ENCODE measurements around the gene ABHD8. TPM values are rescaled to one million over a fixed set of nuclear protein-coding genes. Genes with fewer than 3 reads are reported as not detected.

ABHD8 gene
- total and polyA plus RNA-seq, 2 donors (not counting 1 experiment from before 2014, with no cell fraction given), result 5.2 to 7.2 TPM

GRCh38 chr19:17341845-17342244 lies 38.6 kb upstream of the ABHD8 start:
- H3K4me3 ChIP-seq (ENCODE audit: control extremely low read depth in 1 of 5, extremely low read depth in 1 of 5, insufficient read depth in 1 of 5, low read depth in 2 of 5, low read length in 4 of 5), result no peak overlapping the region
- ATAC-seq (ENCODE audit: low read depth) (no peak), DNase-seq (no peak)
- no peak overlapping the region for H3K27ac ChIP-seq (ENCODE audit: low read length in 2 of 2)
- H2AFZ ChIP-seq (ENCODE audit: insufficient read depth, low read depth, low read length, poor library complexity, severe bottlenecking), result no peak overlapping the region
- H3K9me3 Mint-ChIP-seq (ENCODE audit: insufficient read depth), result no peaks in the 10 kb centered on the region
- H3K36me3 ChIP-seq (replicated peaks in 1 of 2; ENCODE audit: control extremely low read depth in 1 of 2, control insufficient read depth in 1 of 2, extremely low read depth in 1 of 2, insufficient read depth in 2 of 2, low read length in 1 of 2), result no peaks in the 10 kb centered on the region
- WGBS (ENCODE audit: insufficient coverage), result 97% methylated on average over 3 of the region's 7 CpGs
- TF ChIP-seq EZH2 (IDR thresholded peaks at IDR 0.05; ENCODE audit: borderline replicate concordance, insufficient read depth, low read depth, low read length, poor library complexity, severe bottlenecking) (no peak), CTCF (IDR thresholded peaks at IDR 0.05) (no peak)
- H4K20me1 ChIP-seq (ENCODE audit: control insufficient read depth, insufficient read depth, low read length, poor library complexity, severe bottlenecking), result no peaks in the 10 kb centered on the region
- no peak overlapping the region for H3K9ac ChIP-seq (ENCODE audit: low read length)
- H3K4me3 Mint-ChIP-seq, result no peak overlapping the region
- peaks cover 3% of the 10 kb centered on the region for H3K27me3 Mint-ChIP-seq
- H3K27ac Mint-ChIP-seq, result no peak overlapping the region
- ChIA-PET POLR2A (no interaction called here), CTCF (interaction anchor here (8.2 kb wide), 1 partner anchor 45 kb away, joined by 109 read pairs; no protein-coding TSS in a partner anchor)
- peaks cover 9% of the 10 kb centered on the region for H3K79me2 ChIP-seq (ENCODE audit: control insufficient read depth, insufficient read depth, low read length)
- intact Hi-C loops (cut with micrococcal nuclease), result no loop called here
- H3K9me3 ChIP-seq (ENCODE audit: control extremely low read depth in 1 of 3, control insufficient read depth in 2 of 3, insufficient read depth in 1 of 3, low read length in 2 of 3), result no peaks in the 10 kb centered on the region
- peaks cover 24% of the 10 kb centered on the region for H3K4me1 Mint-ChIP-seq
- H3K4me1 ChIP-seq (ENCODE audit: control insufficient read depth in 2 of 2, insufficient read depth in 2 of 2, low read length in 2 of 2), result peaks cover 12 to 18% of the 10 kb centered on the region in 2 donors
- H3K27me3 ChIP-seq (replicated peaks in 1 of 4; ENCODE audit: control extremely low read depth in 1 of 4, control insufficient read depth in 3 of 4, insufficient read depth in 4 of 4, low read length in 3 of 4), result peaks cover 0 to 6% (median 0%) of the 10 kb centered on the region in 4 experiments
- H3K4me2 ChIP-seq (replicated peaks; ENCODE audit: low read depth, low read length, poor library complexity, severe bottlenecking), result no peak overlapping the region

- Histone ChIP-seq H2AFZ (ENCODE audit: insufficient read depth, low read depth, low read length, poor library complexity, severe bottlenecking) (no peak overlapping the region), H4K20me1 (ENCODE audit: control insufficient read depth, insufficient read depth, low read length, poor library complexity, severe bottlenecking) (no peaks in the 10 kb centered on the region), H3K9ac (ENCODE audit: low read length) (no peak overlapping the region), H3K4me2 (replicated peaks; ENCODE audit: low read depth, low read length, poor library complexity, severe bottlenecking) (no peak overlapping the region), H3K36me3 (replicated peaks in 1 of 2; ENCODE audit: control extremely low read depth in 1 of 2, control insufficient read depth in 1 of 2, extremely low read depth in 1 of 2, insufficient read depth in 2 of 2, low read length in 1 of 2) (no peaks in the 10 kb centered on the region), H3K27me3 (replicated peaks in 1 of 4; ENCODE audit: control extremely low read depth in 1 of 4, control insufficient read depth in 3 of 4, insufficient read depth in 4 of 4, low read length in 3 of 4) (peaks cover 0 to 3% (median 0%) of the 10 kb centered on the region in 4 experiments), H3K4me1 (ENCODE audit: control insufficient read depth in 2 of 2, insufficient read depth in 2 of 2, low read length in 2 of 2) (peaks cover 11 to 21% of the 10 kb centered on the region in 2 donors), H3K79me2 (ENCODE audit: control insufficient read depth, insufficient read depth, low read length) (peaks cover 9% of the 10 kb centered on the region), H3K4me3 (ENCODE audit: control extremely low read depth in 1 of 5, extremely low read depth in 1 of 5, insufficient read depth in 1 of 5, low read depth in 2 of 5, low read length in 4 of 5) (no peak overlapping the region), H3K27ac (ENCODE audit: low read length in 2 of 2) (no peak overlapping the region), H3K9me3 (ENCODE audit: control extremely low read depth in 1 of 3, control insufficient read depth in 2 of 3, insufficient read depth in 1 of 3, low read length in 2 of 3) (no peaks in the 10 kb centered on the region)
- ATAC-seq (ENCODE audit: low read depth), result no peak
- no peak overlapping the region for H3K27ac Mint-ChIP-seq
- CTCF ChIA-PET, result interaction anchor here (0.5 kb wide), 1 partner anchor 33 kb away, joined by 3 read pairs; no protein-coding TSS in a partner anchor
- H3K4me1 Mint-ChIP-seq, result peaks cover 27% of the 10 kb centered on the region
- POLR2A ChIA-PET, result no interaction called here
- intact Hi-C loops (cut with micrococcal nuclease), result no loop called here
- no peak for DNase-seq
- TF ChIP-seq CTCF (IDR thresholded peaks at IDR 0.05), result no peak
- TF ChIP-seq EZH2 (IDR thresholded peaks at IDR 0.05; ENCODE audit: borderline replicate concordance, insufficient read depth, low read depth, low read length, poor library complexity, severe bottlenecking), result no peak
- H3K4me3 Mint-ChIP-seq, result no peak overlapping the region
- peaks cover 2% of the 10 kb centered on the region for H3K27me3 Mint-ChIP-seq
- no peaks in the 10 kb centered on the region for H3K9me3 Mint-ChIP-seq (ENCODE audit: insufficient read depth)
- WGBS (ENCODE audit: insufficient coverage), result 97% methylated on average over 15 of the region's 15 CpGs
Measured at GRCh38 chr19:17341386-17341785, 38.2 kb upstream of the ABHD8 start.
